Liver (tissue), 3 donors: ENCODE data around the gene PKHD1.

Source experiments
- EGR1 ChIP-seq, 2 donors: IDR thresholded peaks; 2 replicates each; pipeline ENCODE4 v1.6.1; 2016 to 2018; ENCODE audit warnings: antibody characterized with exemption in 2 of 2, low read depth in 2 of 2
- GABPA ChIP-seq, 2 donors: IDR thresholded peaks in 1 of 2; conservative IDR thresholded peaks in 1 of 2; 2 replicates each; pipeline ENCODE4 v1.6.1; 2016; ENCODE audit warnings: antibody characterized with exemption in 2 of 2, mild to moderate bottlenecking in 1 of 2, moderate library complexity in 1 of 2
- NR2F2 ChIP-seq: IDR thresholded peaks from 2 replicates; pipeline ENCODE4 v1.6.1; 2016; ENCODE audit warnings: antibody characterized with exemption
- TAF1 ChIP-seq: conservative IDR thresholded peaks from 2 replicates; pipeline ENCODE4 v1.6.1; 2016; ENCODE audit warnings: antibody characterized with exemption, mild to moderate bottlenecking
- TF ChIP-seq, protein P1 (sequence below): fragments of 150-350 bp; IDR thresholded peaks from 2 replicates; pipeline ENCODE4 v1.5.1; 2017; ENCODE audit warnings: improper control_type of control experiment, low read depth, low read length; ENCODE audit not compliant: missing input control
- TF ChIP-seq, protein P2 (sequence below): IDR thresholded peaks from 2 replicates; pipeline ENCODE4 v1.6.1; 2016; ENCODE audit warnings: antibody characterized with exemption
- donor health status: healthy.
- donor health status: healthy.

DNA sequence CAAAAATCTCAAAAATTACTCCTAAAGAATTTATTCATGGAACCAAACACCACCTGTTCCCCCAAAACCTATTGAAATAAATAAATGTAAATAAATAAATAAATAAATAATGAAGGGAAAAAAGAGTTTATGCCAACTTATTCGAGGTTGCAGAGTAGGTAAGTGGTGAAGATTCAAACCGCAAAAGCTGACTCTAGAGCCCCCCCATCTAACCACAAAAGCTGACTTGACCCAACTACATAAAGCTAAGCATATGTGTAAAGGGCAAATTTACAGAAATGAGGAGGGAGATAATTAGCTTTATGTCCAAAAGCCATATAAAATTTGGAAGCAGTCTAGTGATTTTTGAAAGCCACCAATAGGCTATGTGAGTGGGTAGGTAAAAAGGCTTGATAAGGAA is 486.9 kb downstream of the PKHD1 start:
- TF ChIP-seq NR2F2 (no peak), GABPA (IDR thresholded peaks at IDR 0.05 in 1 of 2, conservative IDR thresholded peaks at IDR 0.05 in 1 of 2) (no peak), TAF1 (no peak), EGR1 (IDR thresholded peaks at IDR 0.05; ENCODE audit: low read depth in 2 of 2) (no peak)
- TF ChIP-seq, protein P1, sequence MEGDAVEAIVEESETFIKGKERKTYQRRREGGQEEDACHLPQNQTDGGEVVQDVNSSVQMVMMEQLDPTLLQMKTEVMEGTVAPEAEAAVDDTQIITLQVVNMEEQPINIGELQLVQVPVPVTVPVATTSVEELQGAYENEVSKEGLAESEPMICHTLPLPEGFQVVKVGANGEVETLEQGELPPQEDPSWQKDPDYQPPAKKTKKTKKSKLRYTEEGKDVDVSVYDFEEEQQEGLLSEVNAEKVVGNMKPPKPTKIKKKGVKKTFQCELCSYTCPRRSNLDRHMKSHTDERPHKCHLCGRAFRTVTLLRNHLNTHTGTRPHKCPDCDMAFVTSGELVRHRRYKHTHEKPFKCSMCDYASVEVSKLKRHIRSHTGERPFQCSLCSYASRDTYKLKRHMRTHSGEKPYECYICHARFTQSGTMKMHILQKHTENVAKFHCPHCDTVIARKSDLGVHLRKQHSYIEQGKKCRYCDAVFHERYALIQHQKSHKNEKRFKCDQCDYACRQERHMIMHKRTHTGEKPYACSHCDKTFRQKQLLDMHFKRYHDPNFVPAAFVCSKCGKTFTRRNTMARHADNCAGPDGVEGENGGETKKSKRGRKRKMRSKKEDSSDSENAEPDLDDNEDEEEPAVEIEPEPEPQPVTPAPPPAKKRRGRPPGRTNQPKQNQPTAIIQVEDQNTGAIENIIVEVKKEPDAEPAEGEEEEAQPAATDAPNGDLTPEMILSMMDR, result no peak
- TF ChIP-seq, protein P2, sequence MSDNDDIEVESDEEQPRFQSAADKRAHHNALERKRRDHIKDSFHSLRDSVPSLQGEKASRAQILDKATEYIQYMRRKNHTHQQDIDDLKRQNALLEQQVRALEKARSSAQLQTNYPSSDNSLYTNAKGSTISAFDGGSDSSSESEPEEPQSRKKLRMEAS, result no peak
